SK-N-SH treated with all-trans-retinoic acid at 6 μM for 48 hours (cell line): Measurements from ENCODE around the gene XPR1.

Experiments
- ATAC-seq: fragments of 200-7000 bp; cut with Tn5 transposase; 3 replicates; pipeline ENCODE4 v1.9.1; 2020; ENCODE audit warnings: mild to moderate bottlenecking, moderate library complexity
- ARNTL ChIP-seq: fragments of 450-650 bp; formaldehyde crosslinking; IDR thresholded peaks from 2 replicates; pipeline ENCODE4 v1.5.0; 2020; ENCODE audit warnings: low read depth, mild to moderate bottlenecking, moderate library complexity, borderline replicate concordance
- BACH2 ChIP-seq: fragments of 250-450 bp; sonication (Bioruptor Pico); IDR thresholded peaks from 2 replicates; pipeline ENCODE4 v1.9.0; 2021; ENCODE audit warnings: mild to moderate bottlenecking, borderline replicate concordance
- CREB5 ChIP-seq: fragments of 250-450 bp; sonication (Bioruptor Pico); IDR thresholded peaks from 2 replicates; pipeline ENCODE4 v1.5.1; 2020; ENCODE audit warnings: low read depth, mild to moderate bottlenecking, moderate library complexity
- CSDC2 ChIP-seq: fragments of 250-450 bp; sonication (Bioruptor Pico); IDR thresholded peaks from 2 replicates; pipeline ENCODE4 v1.5.0; 2020; ENCODE audit warnings: mild to moderate bottlenecking, moderate library complexity
- CSRNP3 ChIP-seq: fragments of 250-450 bp; sonication (Bioruptor Pico); IDR thresholded peaks from 2 replicates; pipeline ENCODE4 v1.5.1; 2021; ENCODE audit warnings: mild to moderate bottlenecking, moderate library complexity
- ESRRG ChIP-seq: fragments of 250-450 bp; sonication (Bioruptor Pico); IDR thresholded peaks from 2 replicates; pipeline ENCODE4 v1.6.1; 2021; ENCODE audit warnings: mild to moderate bottlenecking
- GLIS3 ChIP-seq: fragments of 250-450 bp; sonication (Bioruptor Pico); IDR thresholded peaks from 2 replicates; pipeline ENCODE4 v1.5.0; 2020; ENCODE audit warnings: mild to moderate bottlenecking, moderate library complexity
- OSR1 ChIP-seq: fragments of 250-450 bp; sonication (Bioruptor Pico); IDR thresholded peaks from 2 replicates; pipeline ENCODE4 v1.8.0; 2022; ENCODE audit warnings: moderate library complexity, mild to moderate bottlenecking, inconsistent platforms
- PATZ1 ChIP-seq: fragments of 250-450 bp; sonication (Bioruptor Pico); IDR thresholded peaks from 2 replicates; pipeline ENCODE4 v1.8.0; 2020; ENCODE audit warnings: mild to moderate bottlenecking, moderate library complexity, borderline replicate concordance
- POU6F1 ChIP-seq: fragments of 250-450 bp; sonication (Bioruptor Pico); IDR thresholded peaks from 2 replicates; pipeline ENCODE4 v1.8.0; 2021; ENCODE audit warnings: low read depth, mild to moderate bottlenecking, moderate library complexity, borderline replicate concordance
- SNAI2 ChIP-seq: fragments of 250-450 bp; sonication (Bioruptor Pico); IDR thresholded peaks from 2 replicates; pipeline ENCODE4 v1.5.0; 2020; ENCODE audit warnings: mild to moderate bottlenecking, moderate library complexity
- TCF4 ChIP-seq: fragments of 250-450 bp; sonication (Bioruptor Pico); IDR thresholded peaks from 2 replicates; pipeline ENCODE4 v1.8.0; 2021; ENCODE audit warnings: mild to moderate bottlenecking, moderate library complexity, borderline replicate concordance
- TOX ChIP-seq: fragments of 250-450 bp; sonication (Bioruptor Pico); IDR thresholded peaks from 2 replicates; pipeline ENCODE4 v1.8.0; 2021; ENCODE audit warnings: mild to moderate bottlenecking, moderate library complexity, borderline replicate concordance
- TSHZ2 ChIP-seq: fragments of 250-450 bp; sonication (Bioruptor Pico); IDR thresholded peaks from 2 replicates; pipeline ENCODE4 v1.5.0; 2020; ENCODE audit warnings: mild to moderate bottlenecking, moderate library complexity
- ZC3H10 ChIP-seq: fragments of 250-450 bp; sonication (Bioruptor Pico); IDR thresholded peaks from 2 replicates; pipeline ENCODE4 v1.5.1; 2021; ENCODE audit warnings: mild to moderate bottlenecking, moderate library complexity
- ZFP3 ChIP-seq: fragments of 250-450 bp; sonication (Bioruptor Pico); IDR thresholded peaks from 2 replicates; pipeline ENCODE4 v1.5.0; 2020; ENCODE audit warnings: mild to moderate bottlenecking, moderate library complexity
- ZFP30 ChIP-seq: fragments of 450-650 bp; formaldehyde crosslinking; IDR thresholded peaks from 2 replicates; pipeline ENCODE4 v1.5.0; 2022; ENCODE audit warnings: mild to moderate bottlenecking, moderate library complexity
- ZNF565 ChIP-seq: fragments of 450-650 bp; formaldehyde crosslinking; conservative IDR thresholded peaks from 2 replicates; pipeline ENCODE4 v1.5.0; 2020; ENCODE audit warnings: low read depth, mild to moderate bottlenecking, moderate library complexity
- ZNF70 ChIP-seq: fragments of 450-650 bp; formaldehyde crosslinking; IDR thresholded peaks from 2 replicates; pipeline ENCODE4 v1.5.0; 2020; ENCODE audit warnings: mild to moderate bottlenecking, moderate library complexity
- ZNF8 ChIP-seq: fragments of 450-650 bp; formaldehyde crosslinking; IDR thresholded peaks from 2 replicates; pipeline ENCODE4 v1.5.0; 2020; ENCODE audit warnings: mild to moderate bottlenecking, moderate library complexity

Gene XPR1

GRCh38 chr1:180614730-180615129 lies 17.1 kb upstream of the XPR1 start:
- TF ChIP-seq PATZ1 (CRISPR knock-in tag): no peak
- no peak for ATAC-seq

GRCh38 chr1:180615493-180616290 lies 16.1 kb upstream of the XPR1 start:
- no peak for ATAC-seq

GRCh38 chr1:180616439-180616838 lies 15.4 kb upstream of the XPR1 start:
- no peak for ATAC-seq

More at GRCh38 chr1:180615493-180616290, 16.1 kb upstream of the XPR1 start:
- no peak for TF ChIP-seq ZC3H10
- TF ChIP-seq OSR1 (CRISPR knock-in tag): no peak
- TF ChIP-seq CSRNP3: no peak
- TF ChIP-seq CSDC2 (CRISPR knock-in tag): no peak
- TF ChIP-seq ZFP30 (CRISPR knock-in tag): no peak
- no peak for TF ChIP-seq SNAI2
- TF ChIP-seq ZNF8 (CRISPR knock-in tag): no peak
- no peak for TF ChIP-seq TOX (CRISPR knock-in tag)
- TF ChIP-seq TCF4: no peak
- TF ChIP-seq ZNF565 (CRISPR knock-in tag): no peak
- no peak for TF ChIP-seq ZNF70 (CRISPR knock-in tag)
- TF ChIP-seq ARNTL: no peak
- TF ChIP-seq POU6F1 (CRISPR knock-in tag): no peak
- no peak for TF ChIP-seq BACH2 (CRISPR knock-in tag)
- TF ChIP-seq TSHZ2 (CRISPR knock-in tag): no peak
- no peak for TF ChIP-seq CREB5 (CRISPR knock-in tag)

GRCh38 chr1:180617774-180618395 lies 13.9 kb upstream of the XPR1 start:
- TF ChIP-seq CSDC2 (CRISPR knock-in tag) (no peak), ZNF8 (CRISPR knock-in tag) (no peak), ESRRG (CRISPR knock-in tag) (no peak), CREB5 (CRISPR knock-in tag) (no peak), CSRNP3 (no peak), TSHZ2 (CRISPR knock-in tag) (no peak), ZNF70 (CRISPR knock-in tag) (no peak), OSR1 (CRISPR knock-in tag) (no peak)
- no peak for ATAC-seq

More at GRCh38 chr1:180616439-180616838, 15.4 kb upstream of the XPR1 start:
- no peak for TF ChIP-seq GLIS3
- TF ChIP-seq ZFP3: no peak
